BLaER1 (cell line): ENCODE results near the gene LINGO3.
A peak's percentile ranks its signal among the peaks of the same experiment; 100 is the strongest.
"Not testable (repeated sequence)": the region's sequence is repeated elsewhere in the genome, so short reads cannot be mapped to it uniquely, and the experiment has no call there.

Experiments used
- H3K27ac ChIP-seq: shearing (Covaris generic); formaldehyde crosslinking; 2 replicates; pipeline ENCODE4 v1.8.1; 2022
- H3K27me3 ChIP-seq: shearing (Covaris generic); formaldehyde crosslinking; 2 replicates; pipeline ENCODE4 v1.8.1; 2022
- H3K36me3 ChIP-seq: shearing (Covaris generic); formaldehyde crosslinking; 2 replicates; pipeline ENCODE4 v1.8.1; 2022
- H3K4me1 ChIP-seq: shearing (Covaris generic); formaldehyde crosslinking; 2 replicates; pipeline ENCODE4 v1.8.1; 2022
- H3K4me2 ChIP-seq: shearing (Covaris generic); formaldehyde crosslinking; 2 replicates; pipeline ENCODE4 v1.8.1; 2022
- H3K4me3 ChIP-seq: shearing (Covaris generic); formaldehyde crosslinking; 2 replicates; pipeline ENCODE4 v1.8.1; 2022
- H3K9ac ChIP-seq: shearing (Covaris generic); formaldehyde crosslinking; 2 replicates; pipeline ENCODE4 v1.8.1; 2022
- H3K9me3 ChIP-seq: shearing (Covaris generic); formaldehyde crosslinking; 2 replicates; pipeline ENCODE4 v1.8.1; 2022
- H4K20me1 ChIP-seq: shearing (Covaris generic); formaldehyde crosslinking; 2 replicates; pipeline ENCODE4 v1.8.1; 2022
- Cebpa-rat ChIP-seq: shearing (Covaris generic); IDR thresholded peaks from 2 replicates; pipeline ENCODE4 v1.8.1; 2022

Gene LINGO3

DNA sequence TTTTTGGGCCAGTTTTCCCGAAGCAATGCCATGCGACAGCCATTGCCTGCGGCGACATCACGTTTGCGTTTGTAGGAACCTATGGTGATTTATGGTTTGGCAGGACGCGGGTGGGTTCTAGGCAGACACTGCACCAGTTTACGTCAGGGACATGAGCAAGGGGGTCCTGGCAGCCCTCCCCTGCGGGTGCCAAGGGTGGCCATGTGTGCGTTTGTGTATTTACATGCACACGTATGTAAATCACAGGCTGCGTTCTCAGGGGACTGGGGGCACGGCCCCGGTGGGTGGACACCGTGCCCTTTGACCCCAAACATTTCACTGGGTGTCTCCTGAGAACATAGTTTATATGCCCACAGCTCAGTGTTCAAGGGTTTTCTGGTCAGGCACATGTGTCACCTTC lies 42.7 kb upstream of the LINGO3 start:
- H3K4me2 ChIP-seq = no peak overlapping the region
- H3K27me3 ChIP-seq = no peaks in the 10 kb centered on the region
- peaks cover 36% of the 10 kb centered on the region for H4K20me1 ChIP-seq
- no peak overlapping the region for H3K27ac ChIP-seq
- peaks cover 17% of the 10 kb centered on the region for H3K4me1 ChIP-seq
- peaks cover 80% of the 10 kb centered on the region for H3K36me3 ChIP-seq
- no peak overlapping the region for H3K9ac ChIP-seq
- H3K4me3 ChIP-seq = no peak overlapping the region
- no peaks in the 10 kb centered on the region for H3K9me3 ChIP-seq
- no peak for TF ChIP-seq Cebpa-rat

DNA sequence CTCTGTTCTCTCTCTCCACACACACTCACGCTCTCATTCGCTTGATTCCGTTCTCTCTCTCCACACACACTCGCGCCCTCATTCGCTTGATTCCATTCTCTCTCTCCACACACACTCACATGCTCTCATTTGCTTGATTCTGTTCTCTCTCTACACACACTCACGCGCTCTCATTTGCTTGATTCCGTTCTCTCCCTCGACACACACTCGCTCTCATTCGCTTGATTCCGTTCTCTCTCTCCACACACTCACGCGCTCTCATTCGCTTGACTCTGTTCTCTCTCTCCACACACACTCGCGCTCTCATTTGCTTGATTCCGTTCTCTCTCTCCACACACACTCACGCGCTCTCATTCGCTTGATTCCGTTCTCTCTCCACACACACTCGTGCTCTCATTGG lies 41.9 kb upstream of the LINGO3 start:
- Histone ChIP-seq H3K36me3 (peaks cover 82% of the 10 kb centered on the region), H3K4me1 (peaks cover 17% of the 10 kb centered on the region), H4K20me1 (peaks cover 28% of the 10 kb centered on the region)
- not testable (repeated sequence) for H3K9ac ChIP-seq, H3K4me3 ChIP-seq, H3K27ac ChIP-seq, H3K9me3 ChIP-seq, H3K27me3 ChIP-seq, H3K4me2 ChIP-seq

- no peak overlapping the region for H3K9ac ChIP-seq
- H3K27ac ChIP-seq = peak overlapping the region; percentile 41; the same call in 1 of the 2 replicates
- peaks cover 80% of the 10 kb centered on the region for H3K36me3 ChIP-seq
- H4K20me1 ChIP-seq = peaks cover 4% of the 10 kb centered on the region
- H3K27me3 ChIP-seq = no peaks in the 10 kb centered on the region
- peaks cover 39% of the 10 kb centered on the region for H3K4me1 ChIP-seq
- no peak overlapping the region for H3K4me3 ChIP-seq
- peak overlapping the region; percentile 37 for H3K4me2 ChIP-seq
- H3K9me3 ChIP-seq = no peaks in the 10 kb centered on the region
- TF ChIP-seq Cebpa-rat = no peak
Observed at GRCh38 chr19:2345794-2346663, 38.1 kb upstream of the LINGO3 start.

DNA sequence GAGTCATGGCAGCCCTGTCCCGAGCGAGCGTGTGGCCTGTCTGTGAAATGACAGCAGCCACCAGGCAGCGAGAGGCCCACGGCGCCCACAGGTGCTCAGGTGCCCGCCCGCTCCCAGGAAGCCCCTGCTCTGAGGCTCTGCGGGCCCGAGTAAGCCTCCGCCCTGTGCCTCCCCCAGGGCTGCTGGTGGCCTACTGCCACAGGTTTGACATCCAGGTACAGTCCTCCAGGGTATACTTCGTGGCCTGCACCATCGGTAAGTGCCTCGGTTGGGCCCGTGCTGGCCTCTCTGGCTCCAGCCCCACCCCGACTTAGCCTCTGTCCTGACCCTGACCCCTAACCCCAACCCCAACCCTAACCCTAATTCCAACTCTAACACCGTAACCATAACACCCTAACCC lies 37.1 kb upstream of the LINGO3 start:
- Histone ChIP-seq H3K9me3 (no peaks in the 10 kb centered on the region), H3K4me3 (no peak overlapping the region), H3K9ac (no peak overlapping the region), H3K4me1 (peaks cover 48% of the 10 kb centered on the region), H4K20me1 (peaks cover 13% of the 10 kb centered on the region), H3K36me3 (peaks cover 80% of the 10 kb centered on the region), H3K4me2 (peak overlapping the region; percentile 37; the same call in 1 of the 2 replicates), H3K27me3 (no peaks in the 10 kb centered on the region), H3K27ac (peak overlapping the region; percentile 35)
- TF ChIP-seq Cebpa-rat = no peak

DNA sequence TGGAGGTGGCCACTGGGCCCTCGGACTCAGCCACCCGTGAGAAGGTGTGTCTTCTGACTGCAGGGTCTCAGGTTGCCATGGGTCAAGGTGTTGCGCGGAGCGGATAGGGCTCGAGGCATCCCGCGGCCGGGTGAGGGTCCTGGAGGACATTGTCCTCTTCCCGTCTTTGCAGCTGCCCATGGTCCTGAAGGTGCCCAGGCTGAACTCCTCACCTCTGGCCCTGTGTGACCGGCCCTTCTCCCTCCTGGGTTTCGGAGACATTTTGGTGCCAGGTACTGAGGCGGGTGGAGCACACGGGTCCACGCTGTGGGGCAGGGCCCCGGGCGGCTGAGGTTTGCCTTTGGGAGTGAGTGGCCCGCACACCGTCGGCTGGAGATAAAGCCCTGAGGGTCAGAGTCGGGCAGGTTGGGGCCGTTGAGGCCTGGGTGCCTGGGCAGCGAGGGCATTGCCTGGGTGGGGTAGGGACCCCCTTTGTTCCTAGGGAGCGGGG lies 36.5 kb upstream of the LINGO3 start:
- peaks cover 48% of the 10 kb centered on the region for H3K4me1 ChIP-seq
- peaks cover 80% of the 10 kb centered on the region for H3K36me3 ChIP-seq
- H3K9me3 ChIP-seq = no peaks in the 10 kb centered on the region
- no peak overlapping the region for H3K4me3 ChIP-seq
- H3K27ac ChIP-seq = peak overlapping the region; percentile 35
- H3K9ac ChIP-seq = no peak overlapping the region
- TF ChIP-seq Cebpa-rat = no peak
- peaks cover 20% of the 10 kb centered on the region for H4K20me1 ChIP-seq
- H3K4me2 ChIP-seq = peak overlapping the region; percentile 37; the same call in 1 of the 2 replicates
- no peaks in the 10 kb centered on the region for H3K27me3 ChIP-seq

GRCh38 chr19:2343289-2343982 lies 35.5 kb upstream of the LINGO3 start:
- Histone ChIP-seq H3K4me2 (no peak overlapping the region), H3K27me3 (no peaks in the 10 kb centered on the region), H4K20me1 (peaks cover 30% of the 10 kb centered on the region), H3K4me1 (peaks cover 53% of the 10 kb centered on the region), H3K4me3 (no peak overlapping the region), H3K9ac (no peak overlapping the region), H3K9me3 (no peaks in the 10 kb centered on the region), H3K27ac (0 out of 2 replicates have a peak overlapping the region, but pooled peaks have one; percentile 26), H3K36me3 (peaks cover 83% of the 10 kb centered on the region)
- TF ChIP-seq Cebpa-rat = no peak

DNA sequence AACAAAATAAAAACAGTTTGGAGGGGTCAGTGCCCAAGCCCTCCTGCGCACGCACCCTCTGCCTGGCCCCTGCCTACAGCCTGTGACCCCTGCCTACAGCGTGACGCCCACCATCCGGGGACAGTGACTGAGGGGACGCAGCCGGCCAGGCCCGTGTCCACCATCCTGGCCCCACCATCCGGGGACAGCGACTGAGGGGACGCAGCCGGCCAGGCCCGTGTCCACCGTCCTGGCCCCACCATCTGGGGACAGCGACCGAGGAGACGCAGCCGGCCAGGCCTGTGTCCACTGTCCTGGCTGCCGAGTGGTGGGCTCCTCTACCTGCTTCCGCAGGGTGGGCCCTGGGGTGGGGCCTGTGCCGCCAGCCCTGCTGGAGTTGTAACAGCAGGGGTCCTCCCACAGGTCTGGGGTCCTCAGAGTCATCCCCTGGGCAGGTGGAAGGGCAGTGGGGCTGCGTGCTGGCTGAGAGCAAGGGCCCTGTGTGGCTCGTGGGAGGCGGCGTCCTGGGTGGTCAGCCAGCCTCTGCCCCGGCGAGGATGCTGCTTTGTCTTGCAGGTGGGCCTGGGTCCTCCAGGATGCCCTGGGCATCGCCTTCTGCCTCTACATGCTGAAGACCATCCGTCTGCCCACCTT lies 34.8 kb upstream of the LINGO3 start:
- TF ChIP-seq Cebpa-rat = no peak
- no peaks in the 10 kb centered on the region for H3K9me3 ChIP-seq
- H3K27ac ChIP-seq = peak overlapping the region; percentile 26; the same call in 1 of the 2 replicates
- no peak overlapping the region for H3K9ac ChIP-seq
- H3K36me3 ChIP-seq = peaks cover 87% of the 10 kb centered on the region
- no peaks in the 10 kb centered on the region for H3K27me3 ChIP-seq
- no peak overlapping the region for H3K4me3 ChIP-seq
- peaks cover 36% of the 10 kb centered on the region for H4K20me1 ChIP-seq
- H3K4me2 ChIP-seq = no peak overlapping the region; the same call in 1 of the 2 replicates
- peaks cover 60% of the 10 kb centered on the region for H3K4me1 ChIP-seq

DNA sequence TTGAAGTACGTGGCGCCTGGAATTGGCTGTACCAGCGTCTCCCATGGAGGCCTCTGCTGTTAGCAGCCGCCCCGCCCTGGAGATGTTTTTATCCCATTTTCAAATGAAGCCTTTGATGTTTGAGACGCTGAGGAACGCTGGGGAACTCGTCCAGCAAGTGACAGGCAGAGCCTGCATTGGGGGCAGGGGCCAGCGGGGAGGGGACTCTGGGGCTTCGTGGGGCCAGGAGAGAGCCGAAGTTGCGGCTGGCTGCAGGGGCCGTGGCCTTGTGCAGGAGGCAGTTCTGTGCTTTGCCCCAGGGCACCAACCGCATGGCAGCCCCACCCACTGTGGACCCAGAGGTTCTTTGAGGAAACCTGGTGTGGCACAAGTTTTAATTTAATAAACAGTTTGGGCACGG lies 34.0 kb upstream of the LINGO3 start:
- H3K36me3 ChIP-seq = peaks cover 86% of the 10 kb centered on the region

DNA sequence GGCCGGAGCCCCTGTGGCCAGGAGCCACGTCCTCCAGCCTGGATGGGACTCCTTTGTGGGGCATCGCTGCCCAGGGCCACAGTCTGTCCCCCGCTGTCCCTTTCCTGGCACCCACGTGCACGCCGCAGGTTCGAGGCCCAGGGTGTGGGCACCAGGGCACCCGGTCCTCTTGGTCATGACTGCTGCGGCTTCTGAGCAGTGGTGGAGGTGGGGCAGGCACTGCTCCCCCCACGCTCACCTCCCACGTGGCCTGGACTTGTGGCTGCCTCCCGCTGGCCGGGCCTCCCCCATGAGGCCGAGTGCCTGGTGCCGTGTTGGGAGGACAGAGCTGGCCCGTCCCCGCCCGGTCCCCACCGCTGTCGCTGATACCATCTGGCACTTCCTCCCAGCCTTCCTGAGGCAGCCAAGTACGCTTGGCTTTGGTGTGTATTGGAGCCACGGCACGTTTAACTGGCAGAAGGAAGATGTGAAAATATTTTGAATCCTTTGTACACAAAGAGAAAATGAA lies 33.3 kb upstream of the LINGO3 start:
- no peak for TF ChIP-seq Cebpa-rat
- H3K4me1 ChIP-seq = peaks cover 75% of the 10 kb centered on the region
- no peaks in the 10 kb centered on the region for H3K9me3 ChIP-seq
- H3K27me3 ChIP-seq = no peaks in the 10 kb centered on the region
- peak overlapping the region; percentile 79 for H3K4me2 ChIP-seq
- peaks cover 51% of the 10 kb centered on the region for H4K20me1 ChIP-seq
- H3K36me3 ChIP-seq = peaks cover 79% of the 10 kb centered on the region
- H3K9ac ChIP-seq = peak overlapping the region; percentile 71
- H3K27ac ChIP-seq = peak overlapping the region; percentile 82
- H3K4me3 ChIP-seq = peak overlapping the region; percentile 28; the same call in 1 of the 2 replicates

More for the DNA sequence above, 34.0 kb upstream of the LINGO3 start:
- no peak overlapping the region for H3K4me3 ChIP-seq
- H3K9ac ChIP-seq = peak overlapping the region; percentile 71
- no peaks in the 10 kb centered on the region for H3K9me3 ChIP-seq
- no peak for TF ChIP-seq Cebpa-rat
- H4K20me1 ChIP-seq = peaks cover 44% of the 10 kb centered on the region
- peaks cover 68% of the 10 kb centered on the region for H3K4me1 ChIP-seq
- H3K27ac ChIP-seq = peak overlapping the region; percentile 82
- peak overlapping the region; percentile 79 for H3K4me2 ChIP-seq
- no peaks in the 10 kb centered on the region for H3K27me3 ChIP-seq
